NCI-H1694 treated with DMSO at 0.1 percent for 48 hours (cell line): ENCODE data around the gene ZC3H7A.
"Not testable (repeated sequence)": the region's sequence is repeated elsewhere in the genome, so short reads cannot be mapped to it uniquely, and the experiment has no call there.

Source experiments
- DNase-seq: peaks from one replicate; lab custom pipeline; 2025; lab: John Stamatoyannopoulos, UW

Gene ZC3H7A, protein sequence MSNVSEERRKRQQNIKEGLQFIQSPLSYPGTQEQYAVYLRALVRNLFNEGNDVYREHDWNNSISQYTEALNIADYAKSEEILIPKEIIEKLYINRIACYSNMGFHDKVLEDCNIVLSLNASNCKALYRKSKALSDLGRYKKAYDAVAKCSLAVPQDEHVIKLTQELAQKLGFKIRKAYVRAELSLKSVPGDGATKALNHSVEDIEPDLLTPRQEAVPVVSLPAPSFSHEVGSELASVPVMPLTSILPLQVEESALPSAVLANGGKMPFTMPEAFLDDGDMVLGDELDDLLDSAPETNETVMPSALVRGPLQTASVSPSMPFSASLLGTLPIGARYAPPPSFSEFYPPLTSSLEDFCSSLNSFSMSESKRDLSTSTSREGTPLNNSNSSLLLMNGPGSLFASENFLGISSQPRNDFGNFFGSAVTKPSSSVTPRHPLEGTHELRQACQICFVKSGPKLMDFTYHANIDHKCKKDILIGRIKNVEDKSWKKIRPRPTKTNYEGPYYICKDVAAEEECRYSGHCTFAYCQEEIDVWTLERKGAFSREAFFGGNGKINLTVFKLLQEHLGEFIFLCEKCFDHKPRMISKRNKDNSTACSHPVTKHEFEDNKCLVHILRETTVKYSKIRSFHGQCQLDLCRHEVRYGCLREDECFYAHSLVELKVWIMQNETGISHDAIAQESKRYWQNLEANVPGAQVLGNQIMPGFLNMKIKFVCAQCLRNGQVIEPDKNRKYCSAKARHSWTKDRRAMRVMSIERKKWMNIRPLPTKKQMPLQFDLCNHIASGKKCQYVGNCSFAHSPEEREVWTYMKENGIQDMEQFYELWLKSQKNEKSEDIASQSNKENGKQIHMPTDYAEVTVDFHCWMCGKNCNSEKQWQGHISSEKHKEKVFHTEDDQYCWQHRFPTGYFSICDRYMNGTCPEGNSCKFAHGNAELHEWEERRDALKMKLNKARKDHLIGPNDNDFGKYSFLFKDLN

DNA sequence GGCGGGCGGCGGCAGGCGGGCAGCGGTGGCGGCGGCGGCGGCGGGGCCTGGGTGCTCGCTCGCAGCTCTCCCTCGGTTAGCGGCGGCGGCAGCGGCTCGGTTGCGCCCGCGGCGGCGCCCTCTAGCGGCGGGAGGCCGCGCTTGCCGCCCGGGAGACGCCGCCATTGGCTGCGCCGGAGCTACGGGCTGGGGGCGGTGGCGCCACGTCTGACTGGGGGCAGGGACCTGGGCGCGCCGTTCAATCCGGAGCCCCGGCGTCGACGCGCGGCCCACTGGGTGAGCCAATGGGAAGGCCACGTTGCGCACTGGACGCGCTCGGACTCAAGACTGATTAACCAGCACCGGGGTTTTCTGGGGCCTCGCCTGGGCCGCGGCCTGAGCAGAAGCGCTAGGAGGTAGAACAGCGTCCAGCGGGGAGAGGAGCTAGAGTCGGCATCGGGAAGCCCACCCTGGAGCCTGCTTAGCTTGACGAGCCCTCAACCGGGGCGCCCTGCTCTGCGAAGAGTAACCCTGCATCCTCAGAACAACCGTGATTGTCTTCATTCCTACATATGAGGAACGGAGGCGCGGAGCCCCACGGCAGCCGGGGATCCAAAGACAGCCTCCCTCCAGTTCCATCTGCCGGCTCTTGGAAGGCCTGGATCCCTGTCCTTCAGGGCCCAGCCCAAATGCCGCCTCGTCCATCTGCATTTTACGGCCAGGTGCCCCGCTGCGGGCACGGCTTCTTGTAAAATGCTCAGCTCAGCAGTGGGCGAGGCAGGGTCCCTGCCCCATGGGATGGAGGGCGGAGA is at the start of gene ZC3H7A:
ZC3H7A (minus strand) TSS at position 93 of the 791 bp plus-strand sequence. CDS start 14,904 bp downstream, outside the sequence.
- peak; percentile 80 for DNase-seq

- no peak for DNase-seq
Measured at GRCh38 chr16:11844499-11844898, 47.4 kb upstream of the ZC3H7A start.

DNA sequence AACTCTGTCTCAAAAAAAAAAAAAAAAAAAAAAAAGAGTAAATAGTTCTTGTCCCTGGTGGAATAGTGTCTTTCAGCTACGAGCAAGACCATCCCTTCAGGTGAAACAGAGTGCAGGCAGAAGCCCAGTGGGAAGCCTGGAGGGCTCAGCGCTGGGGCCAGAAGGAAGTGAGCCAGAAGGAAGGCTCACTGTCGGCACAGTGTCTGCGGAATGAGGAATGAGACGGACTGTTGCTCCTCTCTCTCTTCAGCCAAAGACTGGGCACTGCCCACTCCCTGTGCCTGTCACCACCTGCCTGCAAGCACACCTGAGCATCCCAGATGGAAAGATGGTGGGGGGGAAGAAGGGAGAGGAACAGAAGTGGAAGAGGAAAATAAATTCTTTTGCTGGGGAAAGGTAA is 46.8 kb upstream of the ZC3H7A start:
- no peak for DNase-seq

- no peak for DNase-seq
Measured at GRCh38 chr16:11843206-11843605, 46.1 kb upstream of the ZC3H7A start.

GRCh38 chr16:11841026-11841425 is 44.0 kb upstream of the ZC3H7A start:
- DNase-seq: no peak

- DNase-seq: no peak
Measured at GRCh38 chr16:11836650-11837244, 39.7 kb upstream of the ZC3H7A start.

DNA sequence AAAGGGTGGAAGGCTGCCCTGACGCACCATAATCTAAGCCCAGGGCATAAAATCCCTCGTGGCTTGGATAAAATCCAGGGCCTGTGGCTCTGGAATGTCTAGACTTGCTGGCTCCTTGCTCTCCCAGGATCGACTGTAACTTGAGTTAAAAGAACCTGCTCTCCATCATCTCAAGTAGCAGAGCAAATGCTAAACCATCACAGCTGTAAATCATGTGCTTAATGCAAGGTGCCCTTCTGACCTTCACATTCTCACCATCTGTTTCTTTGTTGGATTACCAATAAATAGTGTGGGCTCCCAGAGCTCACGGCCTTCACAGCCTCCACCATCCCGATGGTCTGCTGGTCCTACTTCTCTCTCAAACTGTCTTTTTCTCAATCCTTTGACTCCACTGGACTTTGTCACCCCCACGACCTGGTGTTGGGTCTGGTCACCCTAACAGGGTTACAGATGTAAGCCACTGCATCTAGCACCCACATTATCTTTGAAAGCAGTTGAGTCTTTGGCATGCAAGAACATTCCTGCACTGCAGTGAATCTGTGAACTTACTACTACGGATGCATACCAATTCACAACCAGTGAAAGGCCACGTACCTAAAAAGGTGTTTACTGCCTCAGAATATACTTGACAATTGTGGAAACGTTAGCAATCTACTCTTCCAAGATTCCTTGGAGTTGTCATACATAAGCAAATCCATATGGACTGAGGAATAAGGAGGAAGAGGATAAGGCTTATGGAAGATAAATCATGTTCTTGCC is 39.0 kb upstream of the ZC3H7A start:
- no peak for DNase-seq

DNA sequence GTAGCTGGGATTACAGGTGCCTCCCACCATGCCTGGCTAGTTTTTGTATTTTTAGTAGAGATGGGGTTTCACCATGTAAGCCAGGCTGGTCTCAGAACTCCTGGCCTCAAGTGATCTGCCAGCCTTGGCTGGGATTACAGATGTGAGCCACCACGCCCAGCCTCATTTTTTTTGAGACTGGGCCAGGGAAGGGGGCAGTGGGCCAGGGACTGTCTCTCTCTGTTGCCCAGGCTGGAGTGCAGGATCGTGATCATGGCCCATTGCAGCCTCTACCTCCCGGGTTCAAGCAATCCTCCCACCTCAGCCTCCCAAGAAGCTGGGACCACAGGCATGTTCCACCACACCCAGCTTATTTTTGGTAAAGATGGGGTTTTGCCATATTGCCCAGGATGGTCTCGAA is 38.3 kb upstream of the ZC3H7A start:
- no peak for DNase-seq

DNA sequence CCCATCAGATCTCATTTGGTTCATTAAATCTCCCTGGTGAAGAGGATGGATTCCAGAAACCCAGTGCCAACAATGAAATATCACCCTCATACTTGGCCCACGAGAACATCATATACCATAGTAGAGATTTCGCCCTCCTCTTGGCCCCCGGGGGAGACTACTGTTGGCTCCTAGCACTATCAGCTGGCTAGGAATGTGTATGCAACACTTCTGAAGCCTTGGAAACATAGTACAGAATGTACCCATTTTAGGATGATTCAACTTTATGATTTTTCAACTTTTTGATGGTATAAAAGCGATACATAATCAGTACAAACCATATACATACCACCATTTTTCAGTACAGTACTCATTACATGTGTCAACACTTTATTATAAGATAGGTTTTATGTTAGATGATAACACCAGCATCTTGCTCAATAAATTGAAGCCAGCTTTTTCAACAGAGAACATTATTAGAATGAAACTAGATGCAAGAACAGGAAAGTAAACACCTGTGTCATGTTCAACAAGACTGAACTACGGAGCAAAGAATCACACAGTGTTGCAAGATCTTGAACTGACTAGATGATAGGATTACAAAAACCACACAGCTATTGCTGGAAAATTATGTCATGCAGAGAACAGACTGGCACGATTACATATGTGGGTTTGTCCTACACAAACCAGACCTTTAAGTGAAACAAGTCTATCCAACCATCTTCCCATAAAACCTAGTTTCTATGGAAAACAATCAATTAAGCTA is 37.1 kb upstream of the ZC3H7A start:
- no peak for DNase-seq

DNA sequence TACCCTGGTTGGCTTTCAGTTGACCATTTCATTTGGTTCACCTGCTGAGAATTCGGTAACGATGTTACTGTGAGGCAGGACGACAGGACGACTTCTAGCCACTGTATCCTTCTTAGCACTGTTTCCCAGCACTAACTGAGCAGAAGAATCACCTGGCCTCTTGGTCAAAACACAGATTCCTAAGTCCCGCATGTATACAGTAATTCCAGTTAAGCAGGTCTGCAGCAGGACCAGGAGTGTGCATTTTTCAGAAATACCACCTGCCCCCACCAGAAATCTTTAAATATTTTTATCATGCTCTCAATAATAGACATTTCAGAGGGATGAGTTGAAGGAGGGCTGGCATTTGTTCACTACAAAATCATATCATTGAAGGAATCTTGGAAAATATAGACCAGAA is 31.6 kb upstream of the ZC3H7A start:
- no peak for DNase-seq

GRCh38 chr16:11825520-11826165 is 28.6 kb upstream of the ZC3H7A start:
- not testable (repeated sequence) for DNase-seq

GRCh38 chr16:11824362-11824761 is 27.3 kb upstream of the ZC3H7A start:
- DNase-seq: no peak

DNA sequence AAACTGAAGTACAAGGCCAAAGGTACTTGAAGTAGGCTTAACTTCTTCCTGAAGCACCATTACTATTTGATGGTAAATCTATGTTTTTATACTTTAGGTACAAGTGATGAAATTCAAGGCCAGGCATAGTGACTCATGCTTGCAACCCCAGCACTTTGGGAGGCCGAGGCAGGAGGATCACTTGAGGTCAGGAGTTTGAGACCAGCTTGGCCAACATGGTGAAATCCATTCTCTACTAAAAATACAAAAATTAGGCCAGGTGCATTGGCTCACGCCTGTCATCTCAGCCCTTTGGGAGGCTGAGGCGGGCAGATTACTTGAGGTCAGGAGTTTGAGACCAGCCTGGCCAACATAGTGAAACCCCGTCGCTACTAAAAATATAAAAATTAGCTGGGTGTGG is 26.6 kb upstream of the ZC3H7A start:
- DNase-seq: not testable (repeated sequence)

DNA sequence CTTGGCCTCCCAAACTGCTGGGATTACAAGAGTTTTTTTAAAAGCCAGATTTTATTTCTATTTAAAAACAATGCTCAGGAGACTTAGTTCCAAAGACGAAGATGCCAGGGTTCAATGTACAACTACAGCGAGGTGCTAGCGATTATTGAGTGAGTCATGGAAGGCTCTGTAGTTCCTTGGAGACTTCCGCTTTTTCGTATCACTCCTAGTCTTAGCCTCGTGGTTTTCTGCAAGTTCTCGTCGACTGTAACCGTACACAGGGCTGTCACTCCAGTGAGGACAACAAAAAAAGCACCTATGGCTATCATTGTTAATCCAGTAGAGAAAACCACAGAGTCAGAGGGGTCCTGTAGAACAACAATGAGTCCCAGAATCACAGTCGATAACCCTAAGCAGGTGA is 22.7 kb upstream of the ZC3H7A start:
- no peak for DNase-seq

DNA sequence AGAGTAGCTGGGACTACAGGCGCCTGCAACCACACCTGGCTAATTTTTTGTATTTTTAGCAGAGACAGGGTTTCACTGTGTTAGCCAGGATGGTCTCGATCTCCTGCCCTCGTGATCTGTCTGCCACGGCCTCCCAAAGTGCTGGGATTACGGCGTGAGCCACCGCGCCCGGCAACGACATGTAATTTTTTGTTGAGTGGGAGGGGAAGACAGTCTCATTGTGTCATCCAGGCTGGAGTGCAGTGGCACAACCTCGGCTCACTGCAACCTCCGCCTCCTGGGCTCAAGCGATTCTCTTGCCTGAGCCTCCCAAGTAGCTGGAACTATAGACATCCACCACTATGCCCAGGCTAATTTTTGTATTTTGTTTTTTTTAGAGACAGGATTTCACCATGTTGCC is 21.9 kb upstream of the ZC3H7A start:
- not testable (repeated sequence) for DNase-seq

DNA sequence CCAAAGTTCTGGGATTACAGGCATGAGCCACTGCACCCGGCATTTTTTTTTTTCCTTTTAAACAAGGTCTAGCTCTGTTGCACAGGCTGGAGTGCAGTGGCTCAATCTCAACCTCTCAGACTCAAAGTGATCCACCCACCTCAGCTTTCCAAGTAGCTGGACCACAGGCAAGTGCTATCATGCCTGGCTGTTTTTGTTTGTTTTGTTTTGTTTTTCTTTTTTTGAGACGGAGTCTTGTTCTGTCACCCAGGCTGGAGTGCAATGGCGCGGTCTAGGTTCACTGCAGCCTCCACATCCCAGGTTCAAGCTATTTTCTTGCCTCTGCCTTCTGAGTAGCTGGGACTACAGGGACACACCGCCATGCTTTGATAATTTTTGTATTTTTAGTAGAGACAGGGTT is 19.1 kb upstream of the ZC3H7A start:
- DNase-seq: no peak

DNA sequence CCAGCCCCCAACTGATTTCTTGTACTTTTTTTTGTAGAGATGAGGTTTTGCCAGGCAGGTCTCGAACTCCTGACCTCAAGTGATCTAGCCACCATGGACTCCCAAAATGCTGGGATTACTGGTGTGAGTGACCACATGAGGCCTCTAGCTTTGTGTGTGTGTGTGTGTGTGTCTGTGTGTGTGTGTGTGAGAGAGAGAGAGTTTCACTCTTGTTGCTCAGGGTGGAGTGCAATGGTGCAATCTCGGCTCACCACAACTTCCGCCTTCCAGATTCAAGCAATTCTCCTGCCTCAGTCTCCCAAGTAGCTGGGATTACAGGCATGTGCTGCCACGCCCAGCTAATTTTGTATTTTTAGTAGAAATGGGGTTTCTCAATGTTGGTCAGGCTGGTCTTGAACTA is 17.7 kb upstream of the ZC3H7A start:
- not testable (repeated sequence) for DNase-seq

- no peak for DNase-seq
Measured at GRCh38 chr16:11806721-11807120, 9.7 kb upstream of the ZC3H7A start.

GRCh38 chr16:11805556-11805955 is 8.5 kb upstream of the ZC3H7A start:
- no peak for DNase-seq
